Limb (tissue), 2 donors: Measurements from ENCODE around the gene LGMN.

Experiments
- DNase-seq, 2 donors: peaks; one replicate each; pipeline ENCODE4 v3.0.0-alpha.2; 2016; ENCODE audit errors: extremely low spot score in 2 of 2

LGMN gene

GRCh38 chr14:92654239-92654901, 94.1 kb downstream of the LGMN start:
- DNase-seq, result no peak
